ENCODE data around the gene NR6A1.
"Not testable (repeated sequence)": the region's sequence is repeated elsewhere in the genome, so short reads cannot be mapped to it uniquely, and the experiment has no call there.

The NR6A1 gene

DNA sequence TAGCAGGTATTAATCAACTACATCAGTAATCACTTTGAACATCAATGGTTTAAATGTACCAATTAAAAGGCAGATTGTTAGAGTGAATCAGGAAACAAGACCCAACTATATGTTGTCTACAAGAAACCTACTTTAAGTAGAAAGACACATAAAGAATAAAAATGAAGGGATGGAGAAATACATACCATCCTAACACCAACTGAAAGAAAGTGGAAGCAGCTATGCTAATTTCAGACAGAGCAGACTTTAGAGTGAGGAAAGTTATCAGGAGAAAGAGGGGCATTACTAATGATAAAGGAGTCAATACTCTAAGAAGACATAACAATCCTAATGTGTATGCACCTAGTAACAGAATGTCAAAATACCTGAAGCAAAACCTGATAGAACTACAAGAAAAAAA is 125.8 kb downstream of the NR6A1 start:
- DNase-seq, result no peak

- no peak for DNase-seq
Observed at GRCh38 chr9:124639637-124640036, 131.5 kb downstream of the NR6A1 start.

DNA sequence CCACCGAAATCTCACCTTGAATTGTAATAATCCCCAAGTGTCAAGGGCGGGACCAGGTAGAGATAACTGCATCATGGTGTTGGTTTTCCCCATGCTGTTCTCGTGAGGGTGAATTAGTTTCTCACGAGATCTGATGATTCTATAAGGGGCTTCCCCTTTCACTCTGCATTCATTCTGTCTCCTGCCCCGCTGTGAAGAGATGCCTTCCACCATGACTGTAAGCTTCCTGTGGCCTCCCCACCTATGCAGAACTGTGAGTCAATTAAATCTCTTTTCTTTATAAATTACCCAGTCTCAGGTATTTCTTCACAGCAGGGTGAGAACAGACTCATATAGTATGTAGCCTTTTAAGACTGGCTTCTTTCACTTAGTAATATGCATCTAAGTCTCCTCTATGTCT is 135.8 kb downstream of the NR6A1 start:
- DNase-seq, result no peak

DNA sequence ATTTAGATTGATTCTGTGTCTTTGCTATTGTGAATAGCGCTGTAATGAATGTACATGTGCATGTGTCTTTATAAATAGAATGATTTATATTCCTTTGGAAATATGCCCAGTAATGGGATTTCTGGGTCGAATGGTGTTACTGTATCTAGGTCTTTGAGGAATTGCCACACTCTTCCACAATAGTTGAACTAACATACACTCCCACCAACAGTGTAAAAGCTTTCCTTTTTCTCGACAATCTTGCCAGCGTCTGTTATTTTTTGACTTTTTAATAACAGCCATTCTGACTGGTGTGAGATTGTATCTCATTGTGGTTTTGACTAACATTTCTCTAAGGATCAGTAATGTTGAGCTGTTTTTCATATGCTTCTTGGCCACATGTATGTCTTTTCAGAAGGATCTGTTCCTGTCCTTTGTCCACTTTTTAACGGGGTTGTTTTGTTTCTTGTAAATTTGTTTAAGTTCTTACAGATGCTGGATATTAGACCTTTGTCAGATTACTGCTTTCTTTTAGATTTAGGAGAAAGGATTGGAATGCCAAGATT is 139.0 kb downstream of the NR6A1 start:
- DNase-seq, result no peak

DNA sequence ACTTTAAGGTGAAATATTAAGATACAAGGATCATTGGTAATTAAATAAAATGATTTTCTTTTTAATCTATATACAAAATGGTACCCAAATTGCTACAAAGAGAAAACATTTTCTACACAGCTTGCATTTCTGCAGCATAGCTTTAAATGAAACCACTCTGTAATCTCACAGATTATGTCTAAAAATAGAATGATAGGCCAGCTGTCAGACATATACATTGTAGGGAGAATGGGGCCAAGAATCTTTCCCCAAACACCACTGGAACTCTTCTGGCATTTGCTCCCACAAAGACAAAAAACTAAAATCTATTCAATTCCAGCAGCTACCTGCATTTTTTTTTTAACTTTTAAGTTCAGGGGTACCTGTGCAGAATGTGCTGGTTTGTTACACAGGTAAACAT is 139.8 kb downstream of the NR6A1 start:
- no peak for DNase-seq

DNA sequence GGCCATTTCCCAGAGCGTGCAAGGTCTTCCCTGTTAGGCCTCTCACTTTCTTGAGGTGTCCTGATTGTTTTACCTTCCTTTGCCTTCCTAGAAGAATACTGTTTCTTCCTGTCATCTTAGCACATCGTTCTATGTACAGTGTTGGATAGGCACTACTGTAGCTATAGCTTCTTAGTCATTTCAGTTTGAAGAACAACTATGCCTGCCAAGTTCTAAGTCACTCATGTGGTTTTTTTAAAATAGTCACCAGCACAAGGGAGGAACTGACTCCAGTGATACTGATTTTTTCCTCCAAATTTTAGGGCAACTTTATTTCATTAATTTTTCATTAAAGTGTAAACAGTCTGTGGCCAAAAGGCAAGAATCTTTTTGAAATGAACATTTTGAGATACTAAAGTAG is 141.5 kb downstream of the NR6A1 start:
- DNase-seq, result no peak

DNA sequence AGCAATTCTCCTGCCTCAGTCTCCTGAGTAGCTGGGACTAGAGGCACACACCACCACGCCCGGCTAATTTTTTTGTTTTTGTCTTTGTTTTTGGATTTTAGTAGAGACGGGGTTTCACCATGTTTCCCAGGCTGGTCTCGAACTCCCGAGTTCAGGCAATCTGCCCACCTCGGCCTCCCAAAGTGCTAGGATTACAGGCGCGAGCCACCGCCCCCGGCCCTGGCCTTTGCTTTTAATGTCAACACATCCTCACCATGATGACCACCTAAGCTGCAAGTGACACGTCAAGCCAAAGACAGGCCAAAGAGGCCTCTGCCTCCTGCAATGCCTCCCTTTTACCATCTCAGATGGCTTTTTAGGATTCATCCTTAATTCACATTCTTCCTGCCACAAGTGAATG is 142.4 kb downstream of the NR6A1 start:
- no peak for DNase-seq

DNA sequence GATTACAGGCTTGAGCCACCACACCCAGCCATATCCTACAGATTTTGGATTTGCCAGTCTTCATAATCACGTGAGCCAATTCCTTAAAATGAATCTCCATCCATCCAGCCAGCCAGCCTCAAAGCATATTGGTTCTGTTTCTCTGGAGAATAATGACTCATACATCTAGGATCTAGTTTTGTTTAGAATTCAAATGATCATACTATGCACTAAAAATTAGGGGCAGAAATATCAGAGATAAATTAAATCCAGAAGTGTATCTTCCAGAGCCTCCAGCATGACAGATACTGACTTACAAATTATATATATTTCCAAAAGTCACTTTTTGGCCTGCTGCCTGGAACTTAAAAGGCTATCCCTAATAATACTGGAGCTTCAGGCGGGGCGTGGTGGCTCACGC is 144.8 kb downstream of the NR6A1 start:
- no peak for DNase-seq

- DNase-seq, result no peak
Observed at GRCh38 chr9:124625087-124625486, 146.0 kb downstream of the NR6A1 start.

GRCh38 chr9:124624735-124624992 is 146.4 kb downstream of the NR6A1 start:
- no peak for DNase-seq

GRCh38 chr9:124623966-124624734 is 147.0 kb downstream of the NR6A1 start:
- no peak for DNase-seq

- DNase-seq, result no peak
Observed at GRCh38 chr9:124622882-124623281, 148.2 kb downstream of the NR6A1 start.

- DNase-seq, result no peak
Observed at GRCh38 chr9:124621371-124622328, 149.5 kb downstream of the NR6A1 start.

DNA sequence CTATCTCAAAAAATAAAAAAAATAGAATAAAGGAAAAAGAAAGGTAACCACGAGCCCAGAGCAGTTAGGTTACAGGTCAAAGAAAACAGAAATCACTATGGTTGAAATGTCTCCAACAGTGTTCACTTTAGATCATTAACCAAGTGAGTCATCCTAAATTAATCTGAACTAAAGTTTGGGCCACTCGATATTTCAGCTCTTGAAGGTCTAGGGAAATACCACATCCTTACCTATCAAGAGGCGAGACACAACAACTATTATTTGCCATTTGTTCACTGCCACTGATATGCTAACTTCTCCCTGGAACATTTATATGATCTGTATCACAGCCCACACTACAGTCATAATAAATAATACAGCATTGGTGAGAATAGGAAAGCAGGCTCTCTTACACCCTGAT is 152.6 kb downstream of the NR6A1 start:
- no peak for DNase-seq

- DNase-seq, result peak; percentile 74
Observed at GRCh38 chr9:124617477-124618141, 153.5 kb downstream of the NR6A1 start.

DNA sequence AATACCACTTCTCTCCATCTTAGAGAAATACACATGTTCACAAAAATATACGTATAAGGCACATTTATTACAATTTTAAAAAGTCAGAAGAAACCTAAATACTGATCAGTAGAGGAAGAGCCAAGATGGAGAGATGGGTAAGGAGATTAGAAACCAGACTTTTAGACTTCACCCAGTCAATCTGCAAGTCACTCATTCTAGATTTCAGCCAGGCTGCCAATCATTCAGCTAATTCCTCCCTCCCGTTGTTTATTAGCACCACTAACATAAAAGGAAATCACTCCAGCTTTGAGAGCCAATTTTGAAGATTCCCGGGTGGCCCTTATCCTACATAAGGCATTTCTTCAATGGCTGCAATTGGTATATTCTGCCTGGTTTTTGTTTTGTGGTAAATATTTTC is 154.2 kb downstream of the NR6A1 start:
- DNase-seq, result no peak

DNA sequence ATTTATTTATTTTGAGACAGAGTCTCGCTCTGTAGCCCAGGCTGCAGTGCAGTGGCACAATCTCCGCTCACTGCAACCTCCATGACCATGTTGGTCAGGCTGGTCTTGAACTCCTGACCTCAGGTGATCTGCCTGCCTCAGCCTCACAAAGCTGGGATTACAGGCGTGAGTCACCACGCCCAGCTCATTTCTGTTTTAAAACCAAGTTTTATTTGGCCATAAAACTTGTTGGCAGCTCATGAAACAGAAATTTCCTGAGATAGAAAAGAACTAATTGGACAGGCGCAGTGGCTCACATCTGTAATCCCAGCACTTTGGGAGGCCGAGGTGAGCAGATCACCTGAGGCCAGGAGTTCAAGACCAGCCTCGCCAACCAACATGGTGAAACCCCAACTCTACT is 155.3 kb downstream of the NR6A1 start:
- not testable (repeated sequence) for DNase-seq

GRCh38 chr9:124615100-124615742 is 155.9 kb downstream of the NR6A1 start:
- DNase-seq, result no peak

GRCh38 chr9:124613849-124614248 is 157.3 kb downstream of the NR6A1 start:
- DNase-seq, result no peak

GRCh38 chr9:124611106-124611505 is 160.0 kb downstream of the NR6A1 start:
- no peak for DNase-seq

DNA sequence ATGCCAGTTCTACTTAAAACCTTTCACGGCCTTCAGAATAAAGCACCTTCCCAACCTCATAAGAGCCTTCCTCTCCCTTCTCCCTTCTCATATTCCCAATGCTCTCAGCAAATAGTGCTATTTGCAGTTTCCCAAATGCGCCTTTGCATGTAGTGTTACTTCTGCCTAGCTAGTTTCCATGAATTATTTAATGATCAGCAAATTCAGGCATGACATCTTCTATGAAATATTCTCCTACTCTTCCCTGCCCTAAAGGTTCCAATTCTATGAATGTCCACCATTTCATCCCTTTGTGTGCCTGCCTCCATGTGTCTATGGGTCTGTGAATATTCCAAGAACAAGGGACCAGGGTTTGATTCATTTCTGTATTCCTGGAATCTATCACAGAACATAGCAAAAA is 165.1 kb downstream of the NR6A1 start:
- DNase-seq, result no peak

DNA sequence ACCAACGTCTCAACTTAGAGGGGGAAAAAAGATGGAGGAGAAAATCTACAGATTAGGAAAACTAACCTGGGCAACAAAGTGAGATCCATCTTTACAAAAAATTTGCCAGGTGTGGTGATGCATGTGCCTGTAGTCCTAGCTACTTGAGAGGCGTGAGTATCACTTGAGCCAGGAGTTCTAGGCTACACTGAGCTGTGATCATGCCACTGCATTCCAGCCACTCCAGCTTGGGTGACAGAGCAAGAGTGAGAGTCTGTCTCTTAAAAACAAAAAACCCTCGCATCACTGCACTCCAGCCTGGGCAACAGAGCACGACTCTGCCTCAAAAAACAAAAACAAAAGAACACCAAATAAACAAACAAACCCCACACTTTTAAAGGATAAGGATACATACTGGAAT is 165.9 kb downstream of the NR6A1 start:
- DNase-seq, result no peak

GRCh38 chr9:124602632-124603031 is 168.5 kb downstream of the NR6A1 start:
- DNase-seq, result no peak
